ENCODE measurements around the gene GPX7. TPM values are rescaled to one million over a fixed set of nuclear protein-coding genes. Genes with fewer than 3 reads are reported as not detected.
A peak's percentile ranks its signal among the peaks of the same experiment; 100 is the strongest.

The GPX7 gene
- polyA plus RNA-seq, 1 donor from 2014 or later: 1.3 TPM

DNA sequence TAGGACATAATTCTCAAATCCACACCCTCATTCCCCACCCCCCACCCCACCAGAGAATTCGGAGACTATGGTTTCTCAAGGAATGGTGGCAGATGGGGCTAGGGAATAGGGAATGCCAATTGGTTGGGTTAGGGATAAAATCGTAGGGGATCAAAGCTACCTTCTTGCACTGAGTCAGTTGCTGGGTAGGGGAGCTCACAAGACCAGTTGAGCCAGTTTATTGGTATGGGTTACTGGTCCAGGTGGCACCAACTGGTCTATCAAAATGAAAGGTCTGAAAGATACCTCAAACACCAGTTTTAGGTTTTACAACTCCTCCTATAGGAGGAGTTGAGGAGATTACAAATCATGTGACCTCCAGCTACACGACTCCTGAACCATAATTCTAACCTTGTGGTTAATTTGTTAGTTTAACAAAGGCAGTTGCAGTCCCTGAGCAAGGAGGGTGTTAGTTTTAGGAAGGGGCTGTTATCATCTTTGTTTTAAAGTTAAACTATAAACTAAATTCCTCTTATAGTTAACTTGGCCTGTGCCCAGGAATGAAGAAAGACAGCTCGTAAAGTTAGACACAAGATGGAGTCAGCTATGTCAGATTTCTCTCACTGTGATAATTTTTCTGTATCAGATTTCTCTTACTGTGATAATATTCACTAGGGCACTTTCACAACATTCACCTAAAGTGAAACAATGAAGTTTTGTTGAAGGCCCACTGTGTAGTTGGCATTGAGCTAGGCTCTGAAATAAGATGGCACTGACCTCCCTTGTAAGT is 33.3 kb downstream of the GPX7 start:
- no peaks in the 10 kb centered on the region for H3K36me3 ChIP-seq (ENCODE audit: insufficient read depth, low read length)
- H3K27ac ChIP-seq (ENCODE audit: low read length): no peak overlapping the region
- no peak overlapping the region for H2AFZ ChIP-seq (ENCODE audit: low read depth, low read length)
- no peaks in the 10 kb centered on the region for H4K20me1 ChIP-seq (ENCODE audit: insufficient read depth)
- H3K4me3 ChIP-seq (ENCODE audit: low read length): no peak overlapping the region
- no peaks in the 10 kb centered on the region for H3K79me2 ChIP-seq (replicated peaks; ENCODE audit: insufficient read depth, low read length)
- no peaks in the 10 kb centered on the region for H3K9me3 ChIP-seq (ENCODE audit: low read length)
- no peak overlapping the region for H3K9ac ChIP-seq (ENCODE audit: low read length)
- peaks cover 24% of the 10 kb centered on the region for H3K27me3 ChIP-seq (ENCODE audit: insufficient read depth, low read depth, low read length)
- no peaks in the 10 kb centered on the region for H3K9me2 ChIP-seq (ENCODE audit: insufficient read depth, low read length)
- TF ChIP-seq, protein P1, sequence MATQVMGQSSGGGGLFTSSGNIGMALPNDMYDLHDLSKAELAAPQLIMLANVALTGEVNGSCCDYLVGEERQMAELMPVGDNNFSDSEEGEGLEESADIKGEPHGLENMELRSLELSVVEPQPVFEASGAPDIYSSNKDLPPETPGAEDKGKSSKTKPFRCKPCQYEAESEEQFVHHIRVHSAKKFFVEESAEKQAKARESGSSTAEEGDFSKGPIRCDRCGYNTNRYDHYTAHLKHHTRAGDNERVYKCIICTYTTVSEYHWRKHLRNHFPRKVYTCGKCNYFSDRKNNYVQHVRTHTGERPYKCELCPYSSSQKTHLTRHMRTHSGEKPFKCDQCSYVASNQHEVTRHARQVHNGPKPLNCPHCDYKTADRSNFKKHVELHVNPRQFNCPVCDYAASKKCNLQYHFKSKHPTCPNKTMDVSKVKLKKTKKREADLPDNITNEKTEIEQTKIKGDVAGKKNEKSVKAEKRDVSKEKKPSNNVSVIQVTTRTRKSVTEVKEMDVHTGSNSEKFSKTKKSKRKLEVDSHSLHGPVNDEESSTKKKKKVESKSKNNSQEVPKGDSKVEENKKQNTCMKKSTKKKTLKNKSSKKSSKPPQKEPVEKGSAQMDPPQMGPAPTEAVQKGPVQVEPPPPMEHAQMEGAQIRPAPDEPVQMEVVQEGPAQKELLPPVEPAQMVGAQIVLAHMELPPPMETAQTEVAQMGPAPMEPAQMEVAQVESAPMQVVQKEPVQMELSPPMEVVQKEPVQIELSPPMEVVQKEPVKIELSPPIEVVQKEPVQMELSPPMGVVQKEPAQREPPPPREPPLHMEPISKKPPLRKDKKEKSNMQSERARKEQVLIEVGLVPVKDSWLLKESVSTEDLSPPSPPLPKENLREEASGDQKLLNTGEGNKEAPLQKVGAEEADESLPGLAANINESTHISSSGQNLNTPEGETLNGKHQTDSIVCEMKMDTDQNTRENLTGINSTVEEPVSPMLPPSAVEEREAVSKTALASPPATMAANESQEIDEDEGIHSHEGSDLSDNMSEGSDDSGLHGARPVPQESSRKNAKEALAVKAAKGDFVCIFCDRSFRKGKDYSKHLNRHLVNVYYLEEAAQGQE (IDR thresholded peaks at IDR 0.05; ENCODE audit: borderline replicate concordance): no peak
- TF ChIP-seq POLR2AphosphoS5 (IDR thresholded peaks at IDR 0.05): no peak
- no peak for TF ChIP-seq TAF1 (IDR thresholded peaks at IDR 0.05; ENCODE audit: low read depth)
- TF ChIP-seq MXI1 (conservative IDR thresholded peaks at IDR 0.05; ENCODE audit: poor library complexity, severe bottlenecking): no peak
- no peaks in the 10 kb centered on the region for H3F3A ChIP-seq (ENCODE audit: insufficient read depth, low read length, poor library complexity, severe bottlenecking)
- no peak overlapping the region for H3K4me2 ChIP-seq (ENCODE audit: low read length)

DNA sequence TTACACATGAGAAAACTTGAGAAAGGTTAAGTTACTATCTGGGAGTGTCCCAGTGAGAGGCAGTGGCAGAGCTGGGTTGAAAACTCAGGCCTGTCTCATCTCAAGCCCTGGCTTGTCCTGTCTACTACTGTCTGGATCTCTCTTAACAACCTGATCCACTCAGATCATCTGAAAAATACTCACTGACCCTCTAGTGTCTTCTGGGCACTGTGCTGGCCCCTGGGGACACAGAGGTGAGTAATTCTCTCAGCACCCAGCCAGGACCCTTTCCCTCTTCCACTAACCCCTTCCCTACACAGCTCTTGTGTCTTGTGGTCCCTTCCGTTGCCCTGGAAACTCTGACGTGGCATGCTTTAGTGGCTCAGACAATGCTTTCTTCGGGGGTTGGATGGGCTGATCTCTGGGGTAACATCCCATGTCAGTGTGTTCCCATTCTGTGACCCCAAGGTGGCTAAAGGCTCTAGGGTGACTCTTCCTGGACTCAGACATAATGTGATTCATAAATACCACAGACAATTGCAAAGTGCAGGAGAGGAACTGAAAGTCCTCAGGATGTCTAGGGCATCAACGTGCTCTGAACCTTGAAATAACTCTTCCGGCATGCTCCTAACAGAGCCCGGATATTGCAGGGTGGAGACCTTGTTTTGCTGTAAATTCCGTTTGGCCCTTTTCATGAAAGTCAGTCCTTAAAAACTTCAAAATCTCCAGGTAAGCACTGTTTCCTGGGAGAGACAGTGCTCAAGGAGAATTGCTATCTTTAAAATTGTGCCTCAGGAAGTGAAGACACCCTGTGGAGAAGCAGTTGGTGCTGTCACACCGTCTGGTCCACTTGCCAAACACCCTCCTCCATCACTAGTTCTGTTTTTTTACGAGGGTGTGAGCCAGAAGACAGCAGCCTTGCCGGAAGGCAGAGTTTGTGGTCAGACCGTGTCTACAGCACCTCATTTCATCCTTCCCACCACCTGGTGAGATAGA is 34.8 kb downstream of the GPX7 start:
- Histone ChIP-seq H3K4me3 (ENCODE audit: low read length) (no peak overlapping the region), H3K79me2 (replicated peaks; ENCODE audit: insufficient read depth, low read length) (no peaks in the 10 kb centered on the region), H3K9me2 (ENCODE audit: insufficient read depth, low read length) (no peaks in the 10 kb centered on the region), H2AFZ (ENCODE audit: low read depth, low read length) (no peak overlapping the region), H3F3A (ENCODE audit: insufficient read depth, low read length, poor library complexity, severe bottlenecking) (no peaks in the 10 kb centered on the region), H3K27me3 (ENCODE audit: insufficient read depth, low read depth, low read length) (peaks cover 21% of the 10 kb centered on the region), H3K9ac (ENCODE audit: low read length) (peak overlapping the region; percentile 25), H3K27ac (ENCODE audit: low read length) (no peak overlapping the region), H4K20me1 (ENCODE audit: insufficient read depth) (no peaks in the 10 kb centered on the region), H3K4me2 (ENCODE audit: low read length) (no peak overlapping the region), H3K36me3 (ENCODE audit: insufficient read depth, low read length) (no peaks in the 10 kb centered on the region), H3K9me3 (ENCODE audit: low read length) (no peaks in the 10 kb centered on the region)
- TF ChIP-seq TAF1 (IDR thresholded peaks at IDR 0.05; ENCODE audit: low read depth): no peak
- no peak for TF ChIP-seq SMC3 (conservative IDR thresholded peaks at IDR 0.05; ENCODE audit: poor library complexity)
- TF ChIP-seq, protein P2, sequence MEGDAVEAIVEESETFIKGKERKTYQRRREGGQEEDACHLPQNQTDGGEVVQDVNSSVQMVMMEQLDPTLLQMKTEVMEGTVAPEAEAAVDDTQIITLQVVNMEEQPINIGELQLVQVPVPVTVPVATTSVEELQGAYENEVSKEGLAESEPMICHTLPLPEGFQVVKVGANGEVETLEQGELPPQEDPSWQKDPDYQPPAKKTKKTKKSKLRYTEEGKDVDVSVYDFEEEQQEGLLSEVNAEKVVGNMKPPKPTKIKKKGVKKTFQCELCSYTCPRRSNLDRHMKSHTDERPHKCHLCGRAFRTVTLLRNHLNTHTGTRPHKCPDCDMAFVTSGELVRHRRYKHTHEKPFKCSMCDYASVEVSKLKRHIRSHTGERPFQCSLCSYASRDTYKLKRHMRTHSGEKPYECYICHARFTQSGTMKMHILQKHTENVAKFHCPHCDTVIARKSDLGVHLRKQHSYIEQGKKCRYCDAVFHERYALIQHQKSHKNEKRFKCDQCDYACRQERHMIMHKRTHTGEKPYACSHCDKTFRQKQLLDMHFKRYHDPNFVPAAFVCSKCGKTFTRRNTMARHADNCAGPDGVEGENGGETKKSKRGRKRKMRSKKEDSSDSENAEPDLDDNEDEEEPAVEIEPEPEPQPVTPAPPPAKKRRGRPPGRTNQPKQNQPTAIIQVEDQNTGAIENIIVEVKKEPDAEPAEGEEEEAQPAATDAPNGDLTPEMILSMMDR (IDR thresholded peaks at IDR 0.05; ENCODE audit: poor library complexity, severe bottlenecking): no peak
- no peak for TF ChIP-seq MXI1 (conservative IDR thresholded peaks at IDR 0.05; ENCODE audit: poor library complexity, severe bottlenecking)
- TF ChIP-seq EZH2 (IDR thresholded peaks at IDR 0.05; ENCODE audit: borderline replicate concordance, insufficient read depth, low read length, poor library complexity, severe bottlenecking): no peak
- TF ChIP-seq POLR2AphosphoS5 (IDR thresholded peaks at IDR 0.05): no peak
- TF ChIP-seq, protein P1 (IDR thresholded peaks at IDR 0.05; ENCODE audit: borderline replicate concordance): no peak
- no peak for TF ChIP-seq EP300 (conservative IDR thresholded peaks at IDR 0.05; ENCODE audit: poor library complexity, severe bottlenecking)
- TF ChIP-seq RAD21 (conservative IDR thresholded peaks at IDR 0.05): no peak

Measured in neural cell (in vitro differentiated cells).